ENCODE data around the gene C3orf33.
A peak's percentile ranks its signal among the peaks of the same experiment; 100 is the strongest.

Gene C3orf33

DNA sequence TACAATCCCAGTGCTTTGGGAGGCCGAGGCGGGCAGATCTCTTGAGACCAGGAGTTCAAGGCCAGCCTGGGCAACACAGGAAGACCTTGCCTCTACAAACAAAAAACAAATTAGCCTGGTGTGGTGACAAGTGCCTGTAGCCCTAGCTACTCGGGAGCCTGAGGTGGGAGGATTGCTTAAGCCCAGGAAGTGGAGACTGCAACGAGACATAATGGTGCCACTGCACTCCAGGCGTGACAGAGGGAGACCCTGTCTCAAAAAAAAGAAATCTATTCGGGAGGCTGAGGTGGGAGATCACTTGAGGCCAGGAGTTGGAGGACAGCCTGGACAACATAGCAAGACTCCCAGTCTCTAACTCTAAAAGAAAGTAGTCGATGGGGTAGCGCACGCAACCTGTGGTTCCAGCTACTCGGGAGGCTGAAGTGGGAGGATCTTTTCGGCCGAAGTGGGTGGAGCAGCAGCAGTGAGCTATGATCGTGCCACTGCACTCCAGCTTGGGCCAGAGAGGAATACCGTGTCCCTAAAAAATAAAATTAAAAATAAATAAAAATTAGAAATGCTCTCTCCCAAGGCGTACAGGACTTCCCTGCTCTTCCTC, 775 bp downstream of the C3orf33 start:
- peak overlapping the region; percentile 67 for H3K4me3 ChIP-seq (ENCODE audit: low read depth, low read length)
- no peak for DNase-seq (ENCODE audit: low read depth)
- TF ChIP-seq, protein P1, sequence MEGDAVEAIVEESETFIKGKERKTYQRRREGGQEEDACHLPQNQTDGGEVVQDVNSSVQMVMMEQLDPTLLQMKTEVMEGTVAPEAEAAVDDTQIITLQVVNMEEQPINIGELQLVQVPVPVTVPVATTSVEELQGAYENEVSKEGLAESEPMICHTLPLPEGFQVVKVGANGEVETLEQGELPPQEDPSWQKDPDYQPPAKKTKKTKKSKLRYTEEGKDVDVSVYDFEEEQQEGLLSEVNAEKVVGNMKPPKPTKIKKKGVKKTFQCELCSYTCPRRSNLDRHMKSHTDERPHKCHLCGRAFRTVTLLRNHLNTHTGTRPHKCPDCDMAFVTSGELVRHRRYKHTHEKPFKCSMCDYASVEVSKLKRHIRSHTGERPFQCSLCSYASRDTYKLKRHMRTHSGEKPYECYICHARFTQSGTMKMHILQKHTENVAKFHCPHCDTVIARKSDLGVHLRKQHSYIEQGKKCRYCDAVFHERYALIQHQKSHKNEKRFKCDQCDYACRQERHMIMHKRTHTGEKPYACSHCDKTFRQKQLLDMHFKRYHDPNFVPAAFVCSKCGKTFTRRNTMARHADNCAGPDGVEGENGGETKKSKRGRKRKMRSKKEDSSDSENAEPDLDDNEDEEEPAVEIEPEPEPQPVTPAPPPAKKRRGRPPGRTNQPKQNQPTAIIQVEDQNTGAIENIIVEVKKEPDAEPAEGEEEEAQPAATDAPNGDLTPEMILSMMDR (IDR thresholded peaks at IDR 0.05; ENCODE audit: control insufficient read depth, extremely low read depth, insufficient read depth) = no peak

DNA sequence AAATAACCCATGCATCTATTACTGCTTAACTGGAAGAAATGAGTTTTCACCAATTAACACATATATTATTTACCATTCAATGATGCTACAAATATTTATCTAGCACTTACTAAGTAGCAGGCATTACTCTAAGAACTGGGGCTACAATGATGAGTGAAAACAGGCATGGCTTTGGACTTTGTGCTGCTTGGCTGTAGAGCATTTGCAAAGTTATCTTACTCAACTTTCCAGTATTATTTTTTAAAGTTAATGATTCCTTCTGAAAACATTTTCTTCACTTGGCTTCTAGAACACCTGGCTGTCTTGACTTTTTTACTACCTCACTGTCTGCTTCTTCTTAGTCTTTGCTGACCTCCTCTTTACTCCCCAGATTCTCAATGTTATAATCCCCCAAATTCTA, 1.8 kb downstream of the C3orf33 start:
- DNase-seq (ENCODE audit: low read depth) = no peak
- TF ChIP-seq, protein P1 (IDR thresholded peaks at IDR 0.05; ENCODE audit: control insufficient read depth, extremely low read depth, insufficient read depth) = no peak
- H3K4me3 ChIP-seq (ENCODE audit: low read depth, low read length) = no peak overlapping the region

DNA sequence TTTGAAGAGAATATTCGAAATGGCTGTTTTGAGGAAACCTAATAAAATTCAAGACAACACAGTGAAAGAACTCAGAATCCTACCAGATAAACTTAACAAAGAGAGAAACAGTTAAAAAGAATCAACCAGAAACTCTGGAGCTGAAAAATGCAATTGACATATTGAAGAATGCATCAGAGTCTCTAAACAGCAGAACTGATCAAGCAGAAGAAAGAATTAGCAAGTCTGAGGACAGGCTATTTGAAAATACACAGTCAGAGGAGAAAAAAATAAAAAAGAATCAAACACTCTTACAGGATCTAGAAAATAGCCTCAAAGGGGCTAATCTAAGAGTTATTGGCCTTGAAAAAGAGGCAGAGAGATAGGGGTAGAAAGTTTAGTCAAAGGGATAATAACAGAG, 13.5 kb downstream of the C3orf33 start:
- TF ChIP-seq, protein P1 (IDR thresholded peaks at IDR 0.05; ENCODE audit: control insufficient read depth, extremely low read depth, insufficient read depth) = no peak
- DNase-seq (ENCODE audit: low read depth) = no peak

GRCh38 chr3:155791190-155791589, 14.9 kb downstream of the C3orf33 start:
- TF ChIP-seq, protein P1 (IDR thresholded peaks at IDR 0.05; ENCODE audit: control insufficient read depth, extremely low read depth, insufficient read depth) = no peak
- DNase-seq (ENCODE audit: low read depth) = no peak
- no peak overlapping the region for H3K4me3 ChIP-seq (ENCODE audit: low read depth, low read length)

More for the DNA sequence above, 13.5 kb downstream of the C3orf33 start:
- no peak overlapping the region for H3K4me3 ChIP-seq (ENCODE audit: low read depth, low read length)

GRCh38 chr3:155790272-155790925, 15.7 kb downstream of the C3orf33 start:
- H3K4me3 ChIP-seq (ENCODE audit: low read depth, low read length) = no peak overlapping the region
- no peak for DNase-seq (ENCODE audit: low read depth)
- TF ChIP-seq, protein P1 (IDR thresholded peaks at IDR 0.05; ENCODE audit: control insufficient read depth, extremely low read depth, insufficient read depth) = no peak

GRCh38 chr3:155785662-155786295, 20.3 kb downstream of the C3orf33 start:
- TF ChIP-seq, protein P1 (IDR thresholded peaks at IDR 0.05; ENCODE audit: control insufficient read depth, extremely low read depth, insufficient read depth) = no peak
- no peak for DNase-seq (ENCODE audit: low read depth)
- H3K4me3 ChIP-seq (ENCODE audit: low read depth, low read length) = no peak overlapping the region

All from LNCaP clone FGC (cell line).